Activated naive CD4-positive, alpha-beta T cell treated with Interleukin-2 at 50 U/mL for 16 hours (primary cell): ENCODE data around the gene TNFRSF6B.
"Not testable (repeated sequence)": the region's sequence is repeated elsewhere in the genome, so short reads cannot be mapped to it uniquely, and the experiment has no call there.

ENCODE experiments used
- DNase-seq: peaks from one replicate; pipeline ENCODE4 v3.0.0-alpha.2; 2020

The TNFRSF6B gene

DNA sequence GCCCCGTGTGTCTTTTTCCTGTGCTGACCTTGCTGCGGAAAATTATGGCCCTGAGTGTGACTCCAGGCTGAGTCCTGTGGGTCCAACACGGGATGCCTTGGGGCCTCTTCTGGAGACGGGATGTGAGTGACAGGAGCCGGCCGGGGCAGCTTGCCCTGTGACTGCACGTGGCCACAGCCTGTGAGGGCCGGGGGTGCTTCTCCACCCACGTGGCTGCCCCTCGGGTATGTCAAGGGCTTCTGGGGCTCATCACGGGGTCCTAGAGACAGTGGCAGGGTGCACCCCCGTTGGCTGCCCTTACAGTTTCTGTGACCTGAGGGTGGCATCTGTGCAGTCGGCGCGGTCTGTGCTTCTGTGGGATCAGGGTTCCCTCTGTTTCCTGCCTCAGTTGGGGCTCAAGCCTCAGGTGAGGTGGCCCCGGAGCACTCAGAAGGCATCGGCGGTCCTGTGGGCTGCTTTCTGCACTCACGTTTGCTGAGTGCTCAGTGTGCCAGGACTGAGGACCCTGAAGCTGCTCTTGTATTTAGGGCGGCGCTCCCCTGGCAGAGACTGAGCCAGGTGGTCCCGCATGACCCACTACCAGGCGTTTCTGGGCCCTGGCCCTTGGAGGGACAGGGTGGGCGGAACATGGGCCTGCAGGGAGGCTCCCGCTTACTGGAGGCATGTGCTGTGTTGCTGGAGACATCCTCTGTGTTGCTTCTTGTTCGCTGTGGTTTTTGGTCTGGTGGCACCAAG, 33.0 kb upstream of the TNFRSF6B start:
- DNase-seq = no peak

DNA sequence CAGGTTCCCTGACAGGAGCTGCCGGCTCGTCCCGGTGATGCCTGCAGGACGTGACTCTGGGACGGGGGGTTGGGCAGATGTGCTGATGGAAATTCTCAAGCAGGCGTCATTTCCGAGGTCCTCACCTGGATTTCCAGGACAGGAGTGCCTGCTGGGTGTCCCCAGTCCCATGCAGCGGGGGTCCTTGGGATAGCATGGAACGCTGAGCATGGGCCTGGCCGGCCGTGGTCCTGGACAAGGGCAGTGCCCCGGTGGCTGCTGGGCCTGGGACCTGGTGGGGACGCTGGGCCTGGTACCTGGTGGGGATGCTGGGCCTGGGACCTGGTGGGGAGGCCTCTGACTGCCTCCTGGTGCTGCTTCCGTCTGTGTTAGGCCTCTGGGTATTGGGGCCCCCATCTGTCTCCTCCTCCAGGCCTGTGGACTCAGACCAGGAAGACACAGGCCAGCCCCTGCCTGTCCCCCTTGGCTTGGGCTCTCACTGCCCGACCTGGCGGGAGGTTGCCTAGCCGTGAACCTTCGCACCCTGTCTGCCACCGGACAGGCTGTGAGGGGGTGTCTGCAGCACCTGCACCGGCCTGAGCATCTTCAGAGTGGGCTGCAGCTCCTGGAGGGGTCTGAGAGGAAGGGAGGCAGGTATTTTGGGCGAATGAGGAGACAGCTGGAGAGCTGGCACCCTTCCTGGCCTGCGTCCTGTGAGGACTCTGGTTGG, 32.2 kb upstream of the TNFRSF6B start:
- no peak for DNase-seq

DNA sequence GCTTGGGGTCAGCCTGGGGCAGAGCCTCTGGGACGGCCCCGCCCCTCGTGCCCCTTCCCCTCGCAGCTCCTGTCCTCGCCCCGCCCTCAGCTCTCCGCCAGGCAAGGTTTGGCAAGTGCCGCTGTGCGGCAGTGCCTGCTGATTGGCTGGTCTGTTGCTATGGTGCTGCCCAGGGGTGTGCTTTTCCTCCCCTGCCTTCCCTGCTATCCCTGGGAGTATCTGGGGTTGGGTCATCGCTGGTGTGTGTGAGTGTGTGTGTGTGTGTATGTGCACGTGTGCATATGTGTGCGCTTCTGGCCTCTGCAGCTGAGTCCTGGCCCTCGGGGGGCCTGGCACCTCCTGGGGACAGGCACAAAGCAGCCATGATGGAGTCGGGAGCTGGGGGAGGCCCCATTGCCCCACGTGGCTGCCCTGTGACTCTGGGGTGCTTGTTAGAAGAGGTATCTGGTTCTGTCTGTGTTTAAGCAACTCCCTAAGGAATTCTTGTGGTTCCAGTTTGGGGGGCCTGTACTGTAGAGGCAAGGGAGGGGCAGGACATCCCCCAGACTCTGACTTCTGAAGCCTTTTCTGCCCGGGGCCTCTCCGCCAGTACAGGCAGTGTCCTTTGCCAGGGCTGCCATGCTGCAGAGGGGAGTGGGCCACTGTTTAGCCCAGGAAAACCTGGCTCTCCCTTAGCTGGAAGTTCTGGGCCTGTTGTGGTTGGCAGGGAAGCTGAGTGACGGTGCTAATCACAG, 31.4 kb upstream of the TNFRSF6B start:
- no peak for DNase-seq

DNA sequence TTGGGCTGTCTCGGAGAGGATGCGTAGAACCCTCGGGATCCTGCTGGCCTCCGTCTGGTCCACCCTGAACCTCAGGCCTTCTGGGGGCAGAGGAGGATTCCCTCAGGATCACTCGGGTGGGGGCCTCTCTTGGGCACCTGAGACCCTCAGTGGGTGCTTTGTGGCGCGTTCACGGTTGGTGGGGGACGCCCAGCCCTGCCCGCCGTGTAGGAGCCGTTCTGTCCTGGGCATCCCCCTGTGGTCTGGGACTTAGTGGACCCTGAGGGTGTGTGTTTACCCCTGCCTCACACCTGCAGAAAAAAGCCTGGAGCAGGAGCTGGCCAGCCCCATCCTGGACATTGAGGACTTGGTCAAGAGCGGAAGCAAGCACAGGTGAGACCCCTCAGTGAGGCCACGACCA, 30.7 kb upstream of the TNFRSF6B start:
- DNase-seq = no peak

DNA sequence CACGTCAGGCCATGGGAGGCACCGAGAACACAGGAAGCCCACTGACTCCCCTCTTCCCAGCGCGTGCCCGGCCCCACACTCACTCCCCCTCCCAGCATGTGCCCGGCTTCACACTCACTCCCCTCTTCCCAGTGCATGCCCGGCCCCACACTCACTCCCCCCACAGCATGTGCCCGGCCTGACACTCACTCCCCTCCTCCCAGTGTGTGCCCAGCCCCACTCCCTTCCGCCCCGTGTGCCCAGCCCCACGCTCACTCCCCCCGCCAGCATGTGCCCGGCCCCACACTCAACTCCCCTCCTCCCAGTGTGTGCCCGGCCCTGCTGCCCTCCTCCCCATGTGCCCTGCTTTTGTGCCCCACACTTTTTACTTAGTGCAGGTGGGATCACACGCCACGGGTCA, 28.6 kb upstream of the TNFRSF6B start:
- DNase-seq = no peak

DNA sequence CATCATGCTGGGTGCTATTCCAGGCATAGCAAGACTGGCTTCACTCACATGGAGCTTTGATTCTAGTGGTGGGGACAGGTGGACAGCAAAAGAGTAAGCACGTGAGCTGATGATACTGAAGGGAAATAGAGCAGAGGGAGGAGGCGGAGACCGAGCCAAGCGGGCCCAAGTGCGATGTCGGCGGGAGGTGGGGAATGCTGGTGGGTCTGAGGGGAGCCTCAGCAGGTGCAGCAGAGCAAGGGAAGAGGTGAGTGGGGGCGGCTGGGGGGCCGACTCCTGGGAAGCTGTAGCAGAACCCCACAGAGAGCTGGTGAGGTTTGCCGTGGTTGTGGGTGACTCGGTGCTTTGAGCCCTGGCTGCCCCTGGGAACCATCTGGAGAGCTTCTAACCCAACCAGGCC, 28.1 kb upstream of the TNFRSF6B start:
- no peak for DNase-seq

DNA sequence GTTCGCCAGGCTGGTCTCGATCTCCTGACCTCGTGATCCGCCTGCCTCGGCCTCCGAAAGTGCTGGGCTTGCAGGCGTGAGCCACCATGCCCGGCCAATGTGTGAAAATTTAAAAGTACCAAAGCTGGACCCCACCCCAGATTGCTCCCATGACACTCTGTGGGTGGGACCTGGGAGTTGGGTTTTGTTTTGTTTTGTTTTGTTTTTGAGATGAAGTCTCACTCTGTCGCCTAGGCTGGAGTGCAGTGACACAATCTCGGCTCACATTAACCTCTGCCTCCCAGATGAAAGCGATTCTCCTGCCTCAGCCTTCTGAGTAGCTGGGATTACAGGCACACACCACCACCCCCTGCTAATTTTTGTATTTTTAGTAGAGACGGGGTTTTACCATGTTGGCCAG, 24.8 kb upstream of the TNFRSF6B start:
- not testable (repeated sequence) for DNase-seq

DNA sequence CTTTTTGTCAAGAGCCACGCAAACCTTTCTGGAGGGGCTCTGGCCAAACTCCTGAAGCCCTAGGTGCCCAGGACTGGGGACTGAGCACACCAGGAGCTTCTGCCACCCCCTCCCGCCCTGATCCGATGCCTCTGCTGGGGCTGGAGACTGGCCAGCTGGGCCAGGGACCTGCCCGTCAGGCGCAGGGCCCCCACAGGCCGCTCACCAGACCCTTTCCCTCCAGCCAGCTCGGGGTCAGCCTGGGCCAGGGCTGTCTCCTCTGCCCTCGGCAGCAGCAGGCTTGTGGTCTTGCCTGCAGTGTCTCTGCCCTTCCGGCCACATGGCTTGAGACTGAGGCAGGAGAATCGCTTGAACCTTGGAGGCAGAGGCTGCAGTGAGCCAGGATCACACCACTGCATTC, 23.8 kb upstream of the TNFRSF6B start:
- DNase-seq = no peak

DNA sequence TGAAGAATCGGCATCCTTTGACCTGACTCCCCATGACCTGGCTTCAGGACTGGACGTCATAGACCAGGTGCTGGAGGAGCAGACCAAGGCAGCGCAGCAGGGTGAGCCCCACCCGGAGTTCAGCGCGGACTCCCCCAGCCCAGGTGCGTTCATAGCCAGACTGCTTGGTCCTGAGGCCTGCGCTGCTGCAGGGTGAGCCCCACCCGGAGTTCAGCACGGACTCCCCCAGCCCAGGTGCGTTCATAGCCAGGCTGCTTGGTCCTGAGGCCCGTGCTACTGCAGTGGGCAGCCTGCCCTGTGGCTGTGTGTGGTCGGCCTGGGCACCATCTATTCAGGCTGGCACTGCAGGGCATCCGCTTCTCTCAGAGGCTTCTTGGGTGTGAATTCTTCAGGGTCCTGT, 22.5 kb upstream of the TNFRSF6B start:
- no peak for DNase-seq

DNA sequence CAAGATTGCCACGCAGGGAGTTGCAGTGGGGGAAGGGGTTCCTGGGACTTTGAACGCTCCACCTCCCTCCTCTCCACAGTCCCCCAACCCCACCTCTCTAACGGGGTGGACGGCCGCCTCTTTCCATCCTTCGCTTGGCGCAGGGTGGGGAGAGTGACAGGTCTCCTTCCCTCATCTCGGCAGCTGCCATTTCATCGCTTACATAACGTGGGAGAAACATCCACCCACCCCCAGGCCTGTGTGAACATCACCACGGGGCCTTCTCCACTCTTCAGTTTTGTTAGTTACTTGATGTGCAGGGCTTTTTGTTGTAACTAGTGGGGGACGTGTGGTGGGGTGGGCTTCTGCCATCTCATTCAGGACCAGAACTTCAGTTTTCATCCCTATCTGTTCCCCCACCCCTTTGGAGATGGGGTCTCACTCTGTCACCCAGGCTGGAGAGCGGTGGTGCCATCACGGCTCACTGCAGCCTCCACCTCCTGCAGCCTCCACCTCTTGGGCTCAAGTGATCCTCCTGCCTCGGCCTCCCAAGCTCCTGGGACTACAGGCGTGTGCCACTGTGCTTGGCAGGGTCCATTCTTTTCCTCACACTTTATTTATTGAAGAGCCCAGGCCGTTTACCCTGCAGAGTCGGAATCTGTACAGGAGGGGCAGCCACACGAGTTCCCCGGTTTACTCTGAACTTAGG, 20.6 kb upstream of the TNFRSF6B start:
- DNase-seq = no peak

DNA sequence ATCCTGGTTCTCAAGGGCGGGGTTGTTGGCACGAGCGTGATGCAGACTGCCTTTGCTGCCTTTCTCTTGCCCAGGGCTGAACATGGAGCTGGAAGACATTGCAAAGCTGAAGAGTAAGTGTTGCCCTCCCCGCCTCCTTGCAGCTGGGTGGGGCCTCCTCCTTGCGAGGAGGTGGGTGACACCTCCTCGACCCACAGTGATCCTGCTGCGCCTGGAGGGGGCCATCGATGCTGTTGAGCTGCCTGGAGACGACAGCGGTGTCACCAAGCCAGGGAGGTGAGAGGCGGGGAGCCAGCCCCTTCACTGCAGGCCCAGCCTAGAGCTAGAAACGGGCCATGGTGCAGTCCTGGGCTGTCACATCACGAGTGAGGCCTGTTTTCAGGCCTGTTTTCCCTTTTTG, 18.4 kb upstream of the TNFRSF6B start:
- DNase-seq = no peak

DNA sequence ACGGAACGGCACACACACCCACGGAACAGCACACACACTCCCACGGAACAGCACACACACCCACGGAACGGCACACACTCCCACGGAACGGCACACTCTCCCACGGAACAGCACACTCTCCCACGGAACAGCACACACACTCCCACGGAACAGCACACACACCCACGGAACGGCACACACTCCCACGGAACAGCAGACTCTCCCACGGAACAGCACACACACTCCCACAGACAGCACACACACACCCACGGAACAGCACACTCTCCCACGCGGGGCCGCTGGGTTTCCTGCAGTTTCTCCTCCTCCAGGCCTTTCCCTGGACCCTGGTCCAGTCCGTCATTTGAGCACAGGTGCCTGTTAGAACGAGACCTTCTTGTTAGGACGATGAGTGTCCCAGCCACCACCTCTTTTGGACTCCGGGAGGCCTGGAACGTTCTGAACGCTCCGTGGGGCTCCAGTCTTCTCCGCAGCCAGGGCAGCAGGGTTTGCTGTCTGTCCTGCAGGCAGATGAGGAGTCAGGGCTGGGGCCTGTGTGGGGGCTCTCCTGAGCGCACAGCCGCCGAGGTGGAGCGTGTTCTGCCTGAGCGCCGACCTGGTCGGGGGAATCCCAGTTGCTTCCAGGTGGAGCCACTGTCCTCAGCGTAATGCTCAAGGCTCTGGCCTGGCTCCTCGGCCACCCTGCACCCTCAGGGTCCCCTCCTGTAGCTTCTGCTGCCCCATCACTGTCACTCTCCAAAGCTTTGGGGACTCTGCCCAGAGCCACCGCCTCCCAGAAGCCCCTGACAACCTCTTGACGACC, 17.6 kb upstream of the TNFRSF6B start:
- DNase-seq = no peak

DNA sequence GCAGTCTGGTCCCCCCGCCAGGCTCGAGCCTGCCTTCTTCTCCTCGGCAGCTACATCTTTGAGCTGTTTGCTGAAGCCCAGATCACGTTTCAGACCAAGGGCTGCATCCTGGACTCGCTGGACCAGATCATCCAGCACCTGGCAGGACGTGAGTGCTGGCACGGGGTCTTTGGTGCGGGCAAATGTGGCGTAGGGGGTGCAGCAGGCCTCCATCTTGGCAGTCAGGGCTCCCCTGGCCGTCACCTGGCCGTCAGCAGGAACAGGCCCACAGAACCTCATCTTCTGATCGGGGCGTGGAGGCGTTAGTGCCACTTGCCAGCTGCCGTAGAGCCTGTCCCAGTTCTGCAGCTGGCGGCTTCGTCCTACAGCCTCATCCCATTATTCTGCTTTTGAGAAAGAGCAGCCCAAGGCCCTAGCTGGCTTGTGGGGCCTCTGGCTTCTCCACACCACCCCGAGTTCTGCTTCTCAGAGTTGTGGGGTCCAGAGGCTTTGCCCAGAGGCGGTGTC, 16.6 kb upstream of the TNFRSF6B start:
- DNase-seq = no peak

DNA sequence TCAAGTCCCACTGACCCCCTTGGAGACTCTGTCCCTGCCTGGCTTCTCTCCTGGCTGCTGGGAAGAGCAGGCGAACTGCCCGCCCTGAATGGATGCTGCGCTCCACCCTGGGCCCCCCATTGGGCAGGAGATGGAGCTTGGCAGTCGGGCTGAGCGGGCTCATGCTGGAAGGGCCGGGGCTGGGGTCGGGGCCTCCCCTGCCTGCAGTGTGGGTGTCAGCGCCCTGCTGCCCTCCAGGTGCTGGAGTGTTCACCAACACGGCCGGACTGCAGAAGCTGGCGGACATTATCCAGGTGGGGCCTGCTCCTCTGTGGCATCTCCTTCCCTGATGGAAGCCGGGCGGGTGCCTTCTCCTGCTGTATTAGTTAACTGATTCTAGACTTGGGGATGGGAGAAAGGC, 16.0 kb upstream of the TNFRSF6B start:
- DNase-seq = no peak

DNA sequence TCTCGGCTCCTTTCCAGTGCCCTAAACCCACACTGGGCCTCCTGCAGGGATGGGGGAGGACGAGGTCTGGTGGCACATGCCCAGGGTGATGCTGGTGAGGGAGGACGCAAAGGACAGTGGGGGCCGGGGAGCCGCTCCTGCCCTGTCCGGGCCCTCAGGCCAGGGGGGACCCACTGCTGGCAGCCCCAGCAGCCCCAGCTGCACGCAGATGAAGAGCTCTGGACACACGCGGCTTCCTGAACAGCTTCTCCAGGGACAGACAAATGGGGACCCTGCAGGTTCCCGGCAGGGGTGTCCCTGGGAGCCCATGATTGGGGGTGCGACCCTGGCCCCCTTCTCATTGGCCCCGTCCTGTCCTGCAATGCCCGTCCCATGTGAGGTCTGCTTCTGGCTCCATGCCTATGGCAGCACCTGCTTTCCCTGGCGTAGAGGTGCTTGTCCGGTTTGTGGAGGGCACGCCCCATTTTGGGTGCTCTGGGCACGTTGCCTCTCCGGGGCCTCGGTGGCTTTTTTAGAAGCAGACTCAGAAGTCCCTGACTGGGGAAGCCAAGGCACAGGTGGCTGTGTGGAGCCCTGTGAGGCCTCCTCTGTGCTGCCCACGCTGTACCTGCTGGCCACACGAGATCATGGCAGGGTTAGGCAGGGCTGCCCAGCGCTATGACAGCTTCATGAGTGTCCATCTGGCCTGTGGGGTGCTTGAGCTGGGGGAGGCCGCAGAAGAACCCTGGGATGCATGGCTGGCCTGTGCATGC, 15.4 kb upstream of the TNFRSF6B start:
- DNase-seq = no peak

DNA sequence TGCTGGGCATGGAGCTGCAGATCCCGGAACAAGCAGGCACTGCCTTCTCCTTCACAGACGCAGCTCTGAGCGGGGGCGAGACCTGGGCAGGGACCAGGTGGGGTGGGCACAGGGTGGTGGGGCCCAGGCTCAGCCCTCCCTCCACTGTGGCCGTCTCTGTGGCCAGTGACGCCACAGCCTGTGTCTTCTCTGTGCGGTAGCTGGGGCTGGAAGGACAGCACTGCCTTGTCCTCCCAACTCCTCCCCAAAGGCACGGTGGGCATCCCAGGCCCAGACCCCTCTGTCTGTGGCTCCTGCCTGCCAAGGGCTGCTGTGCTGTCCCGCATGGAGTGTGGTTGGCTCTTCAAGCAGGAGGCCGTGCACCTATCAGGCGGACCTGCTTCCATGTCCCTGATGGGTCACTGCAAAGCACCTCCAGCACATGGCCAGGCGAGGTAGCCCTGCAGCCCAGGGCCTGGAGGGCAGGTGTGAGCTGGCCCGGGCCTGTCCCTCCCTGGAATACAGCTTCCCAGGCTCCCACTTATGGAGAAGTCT, 14.8 kb upstream of the TNFRSF6B start:
- no peak for DNase-seq

DNA sequence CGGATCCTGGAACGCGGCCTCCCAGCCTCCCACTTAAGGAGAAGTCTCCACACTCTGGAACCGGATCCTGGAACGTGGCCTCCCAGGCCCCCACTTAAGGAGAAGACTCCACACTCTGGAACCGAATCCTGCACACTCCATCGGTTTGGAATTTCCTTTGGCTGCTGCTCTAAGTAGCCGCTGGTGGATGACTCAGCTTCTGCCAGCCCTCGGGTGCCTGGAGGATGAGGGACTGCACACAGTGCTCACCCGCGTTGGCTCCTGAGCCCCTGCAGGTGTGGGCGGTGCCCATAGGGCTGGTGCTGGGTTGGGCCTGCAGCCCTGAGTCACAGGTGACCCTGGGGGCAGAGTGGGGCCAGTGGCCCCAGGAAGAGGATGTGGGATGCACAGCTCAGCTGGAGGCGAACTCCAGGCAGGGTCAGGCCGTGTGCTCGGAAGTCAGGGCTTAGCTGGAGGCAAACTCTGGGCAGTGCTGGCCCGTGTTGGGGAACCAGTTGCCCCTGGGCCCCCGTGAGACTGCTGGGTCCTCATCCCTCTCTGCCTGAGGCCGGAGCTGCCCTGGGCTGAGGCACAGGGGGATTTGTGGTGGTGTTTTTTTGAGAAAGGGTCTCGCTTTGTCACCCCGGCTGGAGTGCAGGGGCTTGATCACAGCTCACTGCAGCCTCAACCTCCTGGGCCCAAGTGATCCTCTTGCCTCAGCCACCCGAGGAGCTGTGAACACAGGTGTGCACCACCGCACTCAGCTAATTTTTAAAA, 13.9 kb upstream of the TNFRSF6B start:
- DNase-seq = no peak

DNA sequence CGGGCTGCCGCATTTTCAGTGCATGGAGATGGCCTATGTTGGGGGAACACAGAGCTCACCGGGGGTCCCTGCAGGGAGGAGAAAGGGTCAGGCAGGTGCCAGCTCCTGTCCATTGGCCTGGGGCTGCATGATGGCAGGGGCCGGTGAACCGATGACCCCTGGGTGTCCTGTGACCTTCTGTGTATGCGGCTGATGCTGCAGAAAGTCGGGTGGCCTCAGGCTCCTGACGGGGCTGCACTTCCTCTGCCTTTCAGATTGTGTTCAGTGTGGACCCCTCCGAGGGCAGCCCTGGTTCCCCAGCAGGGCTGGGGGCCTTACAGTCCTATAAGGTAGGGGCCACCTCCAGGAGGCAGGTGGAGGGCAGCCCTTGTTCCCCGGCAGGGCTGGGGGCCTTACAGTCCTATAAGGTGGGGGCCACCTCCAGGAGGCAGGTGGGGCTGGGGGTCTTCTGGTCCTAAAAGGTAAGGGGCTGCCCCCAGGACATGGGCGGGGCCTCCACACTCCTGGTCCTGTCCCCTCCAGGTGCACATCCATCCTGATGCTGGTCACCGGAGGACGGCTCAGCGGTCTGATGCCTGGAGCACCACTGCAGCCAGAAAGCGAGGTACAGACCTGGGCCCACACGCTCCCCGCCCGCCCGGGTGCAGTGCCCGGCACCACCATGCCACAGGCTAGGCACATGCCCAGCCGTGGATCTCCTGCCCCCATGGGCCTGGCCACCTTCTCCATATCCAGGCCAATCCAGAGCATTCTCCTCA, 11.0 kb upstream of the TNFRSF6B start:
- no peak for DNase-seq

DNA sequence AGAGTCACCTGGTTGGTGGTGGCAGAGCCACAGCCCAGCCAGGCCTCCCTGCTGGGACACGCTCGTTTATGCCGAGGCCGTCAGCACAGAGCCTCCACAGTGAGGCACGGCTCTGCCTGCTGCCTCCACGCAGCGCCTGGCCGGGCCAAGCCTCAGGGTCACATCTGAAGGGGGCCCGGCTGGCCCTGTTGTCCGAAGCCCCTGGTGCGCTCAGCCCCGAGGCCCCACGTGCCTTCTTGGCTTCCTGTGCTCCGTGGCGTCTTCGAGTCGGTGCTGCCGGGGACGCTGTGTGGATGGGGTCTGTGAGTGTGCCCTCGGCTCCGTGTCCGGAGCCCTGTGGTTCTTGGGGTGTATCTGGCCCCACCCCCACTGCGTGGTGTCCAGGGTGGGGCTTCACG, 10.4 kb upstream of the TNFRSF6B start:
- DNase-seq = no peak
